HCT116 (cell line): ENCODE data around the gene COTL1. TPM values are rescaled to one million over a fixed set of nuclear protein-coding genes. Genes with fewer than 3 reads are reported as not detected.

Experiments used
- ATAC-seq: fragments of 200-7000 bp; cut with Tn5 transposase; 2 replicates; pipeline ENCODE4 v1.9.1; 2020; ENCODE audit warnings: mild to moderate bottlenecking, moderate library complexity
- BruUV-seq: library from RNA; stranded (reverse); fragments of 400-500 nt; replicated peaks from 2 replicates; lab custom pipeline; 2021; lab: Mats Ljungman, UMichigan
- CTCF ChIA-PET: fragments of 300-600 bp; sonication (Branson Sonifier 250); formaldehyde crosslinking; loops from one replicate; lab custom pipeline; 2021; ENCODE audit warnings: antibody characterized with exemption; lab: Charles Lee
- POLR2A ChIA-PET: fragments of 300-600, 350-600 bp; sonication (Branson Sonifier 250); formaldehyde crosslinking; loops from one replicate; lab custom pipeline; 2021; ENCODE audit warnings: antibody characterized with exemption; lab: Charles Lee
- RAD21 ChIA-PET, 2 experiments: fragments of 300-600 bp; sonication (Branson Sonifier 250); formaldehyde crosslinking; loops; one replicate each; lab custom pipeline; 2023; ENCODE audit warnings: low total read pairs in 2 of 2; ENCODE audit not compliant: uncharacterized antibody in 2 of 2, unreplicated experiment in 2 of 2, low non-redundant PET in 1 of 2; lab: Charles Lee
- DNase-seq: peaks from one replicate; pipeline ENCODE4 v3.0.0-alpha.2; 2010; ENCODE audit warnings: low read depth, low spot score
- H2AFZ ChIP-seq: fragments of 200-600 bp; shearing (Covaris generic), sonication (generic); 2 replicates; pipeline ENCODE4 v1.6.1; 2017; ENCODE audit warnings: low read depth, mixed run types, mixed read lengths, antibody characterized with exemption, low read length; ENCODE audit not compliant: poor library complexity, severe bottlenecking
- H3K27ac ChIP-seq: 2 replicates; pipeline ENCODE4 v1.5.1; 2012; ENCODE audit warnings: low read depth, low read length
- H3K27me3 ChIP-seq: fragments of 200-600 bp; sonication (generic); 2 replicates; pipeline ENCODE4 v1.6.1; 2016; ENCODE audit warnings: mixed run types, low read length, mixed read lengths; ENCODE audit not compliant: insufficient read depth
- H3K36me3 ChIP-seq, 2 experiments: fragments of 200-500 bp in 1 of 2; fragments of 200-600 bp in 1 of 2; sonication (Bioruptor generic) in 1 of 2; sonication (generic) in 1 of 2; 2 replicates each; pipeline versions ENCODE4 v1.5.1 to v1.6.1; 2014 to 2016; ENCODE audit warnings: low read length in 2 of 2, inconsistent platforms in 1 of 2, mixed read lengths in 1 of 2, mixed run types in 1 of 2; ENCODE audit not compliant: insufficient read depth in 2 of 2, control insufficient read depth in 1 of 2
- H3K4me1 ChIP-seq, 2 experiments: fragments of 200-600 bp in 1 of 2; sonication (generic) in 1 of 2; 2 replicates each; pipeline versions ENCODE4 v1.5.1 to v1.6.1; 2012 to 2017; ENCODE audit warnings: low read length in 2 of 2, inconsistent platforms in 1 of 2, mild to moderate bottlenecking in 1 of 2, mixed read lengths in 1 of 2, mixed run types in 1 of 2, moderate library complexity in 1 of 2; ENCODE audit not compliant: insufficient read depth in 2 of 2, control insufficient read depth in 1 of 2
- H3K4me2 ChIP-seq: fragments of 200-600 bp; sonication (generic); 2 replicates; pipeline ENCODE4 v1.6.1; 2017; ENCODE audit warnings: mixed run types, low read length, mixed read lengths
- H3K4me3 ChIP-seq, 2 experiments: fragments of 200-600 bp in 1 of 2; sonication (generic) in 1 of 2; replicated peaks in 1 of 2; 2 replicates each; pipeline ENCODE4 v1.5.1; 2011 to 2016; ENCODE audit warnings: low read length in 2 of 2, control low read depth in 1 of 2, low read depth in 1 of 2, mild to moderate bottlenecking in 1 of 2, mixed read lengths in 1 of 2, mixed run types in 1 of 2
- H3K79me2 ChIP-seq: fragments of 200-600 bp; sonication (generic); 2 replicates; pipeline ENCODE4 v1.6.1; 2017; ENCODE audit warnings: mild to moderate bottlenecking, mixed run types, low read length, moderate library complexity, mixed read lengths; ENCODE audit not compliant: insufficient read depth
- H3K9ac ChIP-seq: fragments of 200-600 bp; sonication (generic); 2 replicates; pipeline ENCODE4 v1.6.1; 2016; ENCODE audit warnings: low read length, mixed read lengths
- H3K9me2 ChIP-seq: fragments of 200-600 bp; sonication (generic), shearing (Covaris generic); 2 replicates; pipeline ENCODE4 v1.6.1; 2017; ENCODE audit warnings: mixed run types, mild to moderate bottlenecking, moderate library complexity; ENCODE audit not compliant: insufficient read depth
- H3K9me3 ChIP-seq, 2 experiments: fragments of 200-500 bp in 1 of 2; fragments of 200-600 bp in 1 of 2; sonication (Bioruptor generic) in 1 of 2; sonication (generic) in 1 of 2; 2 replicates each; pipeline ENCODE4 v1.6.1; 2014 to 2017; ENCODE audit warnings: low read length in 2 of 2, mixed read lengths in 2 of 2, inconsistent platforms in 1 of 2, low read depth in 1 of 2, mild to moderate bottlenecking in 1 of 2, mixed run types in 1 of 2, moderate library complexity in 1 of 2; ENCODE audit not compliant: control insufficient read depth in 1 of 2, insufficient read depth in 1 of 2
- H4K20me1 ChIP-seq: fragments of 200-600 bp; sonication (generic), shearing (Covaris generic); 2 replicates; pipeline ENCODE4 v1.6.1; 2017; ENCODE audit warnings: mixed run types, mild to moderate bottlenecking, moderate library complexity; ENCODE audit not compliant: insufficient read depth
- CBX3 ChIP-seq: IDR thresholded peaks from 2 replicates; pipeline ENCODE4 v1.6.1; 2012; ENCODE audit warnings: low read depth
- CEBPB ChIP-seq: IDR thresholded peaks from 2 replicates; pipeline ENCODE4 v1.6.1; 2012; ENCODE audit warnings: low read depth
- ELF1 ChIP-seq: IDR thresholded peaks from 2 replicates; pipeline ENCODE4 v1.6.1; 2012; ENCODE audit warnings: low read depth, borderline replicate concordance
- EZH2phosphoT487 ChIP-seq: fragments of 200-600 bp; IDR thresholded peaks from 2 replicates; pipeline ENCODE4 v1.6.1; 2018; ENCODE audit warnings: antibody characterized with exemption, borderline replicate concordance
- FOSL1 ChIP-seq: IDR thresholded peaks from 2 replicates; pipeline ENCODE4 v1.6.1; 2012; ENCODE audit warnings: low read depth
- JUND ChIP-seq: IDR thresholded peaks from 2 replicates; pipeline ENCODE4 v1.6.1; 2012
- POLR2A ChIP-seq: IDR thresholded peaks from 2 replicates; pipeline ENCODE4 v1.7.0; 2011; ENCODE audit warnings: borderline replicate concordance; ENCODE audit not compliant: insufficient read depth, insufficient read length; ENCODE audit errors: extremely low read depth
- POLR2AphosphoS5 ChIP-seq: IDR thresholded peaks from 2 replicates; pipeline ENCODE4 v1.6.1; 2011; ENCODE audit warnings: mild to moderate bottlenecking, low read depth, low read length, moderate library complexity
- RAD21 ChIP-seq: IDR thresholded peaks from 2 replicates; pipeline ENCODE4 v1.6.1; 2012; ENCODE audit warnings: low read depth, mild to moderate bottlenecking
- REST ChIP-seq: IDR thresholded peaks from 2 replicates; pipeline ENCODE4 v1.6.1; 2012; ENCODE audit warnings: low read depth
- SP1 ChIP-seq: IDR thresholded peaks from 2 replicates; pipeline ENCODE4 v1.6.1; 2012; ENCODE audit warnings: low read depth
- TCF7L2 ChIP-seq: IDR thresholded peaks from 2 replicates; pipeline ENCODE4 v1.7.0; 2011; ENCODE audit warnings: borderline replicate concordance, inconsistent platforms; ENCODE audit not compliant: insufficient read depth, insufficient read length; ENCODE audit errors: extremely low read depth
- YY1 ChIP-seq: IDR thresholded peaks from 2 replicates; pipeline ENCODE4 v1.6.1; 2011; ENCODE audit warnings: low read length, low read depth, moderate library complexity, mild to moderate bottlenecking; ENCODE audit not compliant: insufficient replicate concordance; ENCODE audit errors: extremely low read depth
- ZFX ChIP-seq: fragments of 450-650 bp; IDR thresholded peaks from 2 replicates; pipeline ENCODE4 v1.6.1; 2017
- ZNF274 ChIP-seq: fragments of 200-500 bp; sonication (Bioruptor generic); IDR thresholded peaks from 2 replicates; pipeline ENCODE4 v1.6.1; 2014; ENCODE audit warnings: mild to moderate bottlenecking, low read depth, low read length, inconsistent platforms
- intact Hi-C: fragments of 100-400 bp; cut with micrococcal nuclease; formaldehyde crosslinking; loops from 2 replicates; pipeline ENCODE4 v1.10.0; 2022
- total RNA-seq: library from RNA; stranded (reverse); gene quantifications from one replicate; pipeline ENCODE4 v1.2.1, GENCODE V29; 2021; ENCODE audit not compliant: unreplicated experiment

Gene COTL1
- total RNA-seq, 1 experiment from 2014 or later = 276 TPM

DNA sequence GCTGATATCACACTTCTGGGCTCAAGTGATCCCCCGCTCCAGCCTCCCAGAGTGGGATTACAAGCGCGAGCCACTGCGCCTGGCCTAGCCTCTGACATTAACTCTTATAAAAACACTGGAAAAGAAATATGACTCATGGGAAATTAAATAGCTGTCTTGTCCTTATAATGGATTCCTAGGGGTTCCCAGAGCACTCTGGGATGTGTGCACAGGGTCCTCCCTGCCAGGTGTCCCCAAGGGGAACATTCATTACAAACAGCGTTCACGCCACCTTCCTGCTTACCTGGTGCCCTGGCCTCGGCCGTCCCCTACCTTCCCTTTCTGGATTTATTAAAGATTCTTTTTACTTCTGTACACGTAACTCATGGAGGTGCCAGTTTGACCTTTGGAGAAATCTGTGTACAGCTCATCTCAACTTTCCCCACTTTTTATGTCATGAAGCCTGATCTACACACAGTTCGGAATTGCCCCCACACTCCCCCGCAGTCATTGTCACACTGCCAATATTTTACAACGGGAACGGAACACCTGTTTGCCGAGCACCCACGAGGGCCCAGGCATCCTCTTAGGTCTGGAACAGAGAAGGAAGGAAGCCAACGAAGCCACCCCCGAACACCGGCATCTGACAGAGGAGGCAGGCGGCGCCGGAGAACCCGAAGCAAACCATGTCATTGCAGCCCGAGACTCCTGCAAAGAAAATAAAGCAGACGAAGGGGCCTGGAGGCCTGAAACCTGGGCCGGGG is 73.7 kb downstream of the COTL1 start:
- RAD21 ChIA-PET = no interaction called here
- no peak for ATAC-seq
- intact Hi-C loops = no loop called here
- peaks cover 2 to 7% of the 10 kb centered on the region in 2 experiments; a peak in 1 of 4 replicates for H3K4me1 ChIP-seq
- TF ChIP-seq ZFX (no peak), POLR2A (no peak)
- TF ChIP-seq, all 23 proteins: peak for 0
- Histone ChIP-seq H3K9ac (no peak overlapping the region), H4K20me1 (no peaks in the 10 kb centered on the region), H3K4me2 (no peak overlapping the region), H3K27ac (no peak overlapping the region), H3K4me3 (no peak overlapping the region), H3K9me3 (no peaks in the 10 kb centered on the region), H3K36me3 (no peaks in the 10 kb centered on the region), H3K79me2 (no peaks in the 10 kb centered on the region), H3K27me3 (no peaks in the 10 kb centered on the region), H2AFZ (no peak overlapping the region), H3K9me2 (no peaks in the 10 kb centered on the region)
- BruUV-seq = no TSS peak
- CTCF ChIA-PET = no interaction called here
- POLR2A ChIA-PET = no interaction called here
- DNase-seq = no peak

DNA sequence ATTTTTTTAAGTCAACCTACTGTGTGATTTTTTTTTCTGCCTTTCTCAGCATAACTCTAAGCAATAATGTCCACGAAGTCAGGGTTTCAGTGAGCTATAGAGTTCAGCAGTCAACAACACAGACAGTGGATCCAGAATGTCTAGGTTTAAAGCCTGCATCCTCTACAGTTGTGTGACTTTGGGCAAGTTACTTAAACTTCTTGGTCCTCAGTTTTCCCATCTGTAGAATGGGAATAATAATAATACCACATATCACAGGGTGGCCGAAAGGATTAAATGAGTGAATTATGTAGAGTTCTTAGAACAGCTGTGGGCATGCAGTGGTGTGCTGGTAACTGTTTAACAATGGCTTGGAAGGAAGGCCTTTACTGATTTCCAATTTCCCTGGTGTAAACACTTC is 74.6 kb downstream of the COTL1 start:
- DNase-seq (no peak), ATAC-seq (no peak)
- H4K20me1 ChIP-seq = no peaks in the 10 kb centered on the region
- H3K79me2 ChIP-seq = no peaks in the 10 kb centered on the region
- no peak overlapping the region for H3K4me2 ChIP-seq
- H3K4me3 ChIP-seq = no peak overlapping the region
- no peaks in the 10 kb centered on the region for H3K9me3 ChIP-seq
- intact Hi-C loops = no loop called here
- BruUV-seq = no TSS peak
- H2AFZ ChIP-seq = no peak overlapping the region
- ChIA-PET POLR2A (no interaction called here), CTCF (no interaction called here), RAD21 (no interaction called here)
- no peaks in the 10 kb centered on the region for H3K27me3 ChIP-seq
- no peaks in the 10 kb centered on the region for H3K36me3 ChIP-seq
- no peak overlapping the region for H3K9ac ChIP-seq
- H3K4me1 ChIP-seq = peaks cover 2 to 7% of the 10 kb centered on the region in 2 experiments; a peak in 1 of 4 replicates
- H3K9me2 ChIP-seq = no peaks in the 10 kb centered on the region
- H3K27ac ChIP-seq = no peak overlapping the region
- TF ChIP-seq CBX3 (no peak), CEBPB (no peak), FOSL1 (no peak), REST (no peak), ZNF274 (no peak), ZFX (no peak), SP1 (no peak), RAD21 (no peak), YY1 (no peak), JUND (no peak), TCF7L2 (no peak), ELF1 (no peak), EZH2phosphoT487 (no peak), POLR2AphosphoS5 (no peak)
